ENCODE results near the gene CDC23. TPM values are rescaled to one million over a fixed set of nuclear protein-coding genes. Genes with fewer than 3 reads are reported as not detected.

CDC23 gene
- total RNA-seq, 1 experiment from 2014 or later = 40.0 TPM

- Histone ChIP-seq H3K36me3 (ENCODE audit: control insufficient read depth in 1 of 2, insufficient read depth in 2 of 2, low read length in 2 of 2) (no peaks in the 10 kb centered on the region), H3K79me2 (ENCODE audit: insufficient read depth, low read length) (no peaks in the 10 kb centered on the region), H3K9me2 (ENCODE audit: insufficient read depth) (no peaks in the 10 kb centered on the region), H3K4me3 (replicated peaks in 1 of 2; ENCODE audit: low read depth in 1 of 2, low read length in 2 of 2) (no peak overlapping the region), H3K4me2 (ENCODE audit: low read length) (no peak overlapping the region), H3K27me3 (ENCODE audit: insufficient read depth, low read length) (no peaks in the 10 kb centered on the region), H3K9ac (ENCODE audit: low read length) (no peak overlapping the region), H4K20me1 (ENCODE audit: insufficient read depth) (no peaks in the 10 kb centered on the region), H3K4me1 (ENCODE audit: control insufficient read depth in 1 of 2, insufficient read depth in 2 of 2, low read length in 2 of 2) (peaks cover 4 to 19% of the 10 kb centered on the region in 2 experiments; a peak in 3 of 4 replicates), H2AFZ (ENCODE audit: low read depth, low read length, poor library complexity, severe bottlenecking) (no peak overlapping the region), H3K27ac (ENCODE audit: low read depth, low read length) (no peak overlapping the region), H3K9me3 (ENCODE audit: control insufficient read depth in 1 of 2, insufficient read depth in 1 of 2, low read depth in 1 of 2, low read length in 2 of 2) (no peaks in the 10 kb centered on the region)
- intact Hi-C loops (cut with micrococcal nuclease) = no loop called here
- ChIA-PET RAD21 (ENCODE audit: low non-redundant PET in 1 of 2, low total read pairs in 2 of 2, uncharacterized antibody in 2 of 2, unreplicated experiment in 2 of 2) (interaction anchor here in 1 of 2 experiments (0.6 kb wide), 1 partner anchor 28 kb away, joined by 3 read pairs; no protein-coding TSS in a partner anchor), POLR2A (no interaction called here), CTCF (interaction anchor here (1.5 kb wide), 1 partner anchor 68 kb away, joined by 3 read pairs; no protein-coding TSS in a partner anchor)
- ATAC-seq (peak; percentile 71), DNase-seq (ENCODE audit: low read depth, low spot score) (no peak)
- no TSS peak for BruUV-seq (replicated peaks)
- TF ChIP-seq CTCF (IDR thresholded peaks at IDR 0.05 in 2 of 3, conservative IDR thresholded peaks at IDR 0.05 in 1 of 3; ENCODE audit: borderline replicate concordance in 1 of 3, insufficient read depth in 1 of 3, low read depth in 2 of 3, low read length in 2 of 3) (no peak), SIN3A (IDR thresholded peaks at IDR 0.05; ENCODE audit: low read depth) (no peak), JUND (IDR thresholded peaks at IDR 0.05) (no peak), MAX (IDR thresholded peaks at IDR 0.05) (no peak), CBX3 (IDR thresholded peaks at IDR 0.05; ENCODE audit: low read depth) (no peak), EZH2phosphoT487 (IDR thresholded peaks at IDR 0.05; ENCODE audit: borderline replicate concordance) (no peak), EGR1 (IDR thresholded peaks at IDR 0.05; ENCODE audit: low read depth) (no peak), SP1 (IDR thresholded peaks at IDR 0.05; ENCODE audit: low read depth) (no peak), ZFX (IDR thresholded peaks at IDR 0.05) (no peak), POLR2A (IDR thresholded peaks at IDR 0.05; ENCODE audit: borderline replicate concordance, extremely low read depth, insufficient read depth, insufficient read length) (no peak), RAD21 (IDR thresholded peaks at IDR 0.05; ENCODE audit: low read depth) (no peak)
- TF ChIP-seq, protein P1, sequence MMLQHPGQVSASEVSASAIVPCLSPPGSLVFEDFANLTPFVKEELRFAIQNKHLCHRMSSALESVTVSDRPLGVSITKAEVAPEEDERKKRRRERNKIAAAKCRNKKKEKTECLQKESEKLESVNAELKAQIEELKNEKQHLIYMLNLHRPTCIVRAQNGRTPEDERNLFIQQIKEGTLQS (IDR thresholded peaks at IDR 0.05) = no peak
Observed at GRCh38 chr5:138149530-138149929, 63.6 kb downstream of the CDC23 start.

All from HCT116 (cell line).